Gastrocnemius medialis (tissue), 4 donors: ENCODE results near the gene SLC66A2.

Experiments used
- POLR2A ChIP-seq, 2 donors: fragments of 450-650 bp; IDR thresholded peaks; one replicate each; pipeline ENCODE4 v1.6.1; 2017; ENCODE audit warnings: antibody characterized with exemption in 2 of 2, mild to moderate bottlenecking in 2 of 2, moderate library complexity in 2 of 2
- TF ChIP-seq, protein P1 (sequence below), 5 experiments: fragments of 450-650 bp in 3 of 5; fragments of 200-600 bp in 2 of 5; sonication (generic) in 2 of 5; IDR thresholded peaks in 4 of 5; conservative IDR thresholded peaks in 1 of 5; 1 replicate in 4 of 5; 2 replicates in 1 of 5; pipeline ENCODE4 v1.5.1; 2016 to 2019; ENCODE audit warnings: antibody characterized with exemption in 5 of 5, mild to moderate bottlenecking in 3 of 5, moderate library complexity in 3 of 5

DNA sequence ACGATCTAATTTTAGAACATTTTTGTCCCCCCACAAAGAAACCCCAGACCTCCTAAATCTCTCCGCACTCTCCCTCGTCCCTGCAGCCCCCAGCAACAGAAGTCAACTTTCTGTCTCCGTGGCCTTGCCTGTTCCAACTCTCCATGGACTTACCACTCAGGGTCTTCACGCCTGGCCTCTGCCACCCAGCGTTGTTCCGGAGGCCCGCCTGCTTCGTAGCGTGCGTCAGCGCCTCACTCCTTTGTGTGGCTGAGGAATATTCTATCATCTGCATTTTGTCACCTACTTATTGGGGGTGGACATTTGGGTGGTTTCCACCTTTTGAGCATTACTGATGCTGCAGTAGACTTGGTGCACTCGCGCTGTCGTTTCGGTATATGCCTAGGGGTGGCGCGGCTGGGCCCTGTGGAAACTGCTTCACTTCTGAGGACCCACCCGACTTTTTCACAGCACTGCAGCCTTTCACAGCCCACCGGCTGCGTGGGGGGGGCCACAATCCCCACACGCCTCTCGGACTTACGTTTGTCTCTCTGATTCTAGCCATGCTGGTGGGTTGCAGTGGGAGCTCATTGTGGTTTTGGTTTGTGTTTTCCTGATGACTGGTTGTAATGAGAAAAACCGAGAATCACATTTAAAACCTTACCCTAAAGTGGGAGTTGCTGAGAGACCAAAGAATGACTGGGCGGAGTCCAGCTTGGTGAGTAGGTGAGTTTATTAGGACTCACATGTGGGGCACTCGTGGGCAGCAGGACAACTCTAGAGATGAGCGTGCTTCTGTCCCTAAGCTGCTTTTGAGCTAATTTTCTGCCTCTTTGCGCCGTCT is 11.6 kb upstream of the SLC66A2 start:
- TF ChIP-seq, protein P1, sequence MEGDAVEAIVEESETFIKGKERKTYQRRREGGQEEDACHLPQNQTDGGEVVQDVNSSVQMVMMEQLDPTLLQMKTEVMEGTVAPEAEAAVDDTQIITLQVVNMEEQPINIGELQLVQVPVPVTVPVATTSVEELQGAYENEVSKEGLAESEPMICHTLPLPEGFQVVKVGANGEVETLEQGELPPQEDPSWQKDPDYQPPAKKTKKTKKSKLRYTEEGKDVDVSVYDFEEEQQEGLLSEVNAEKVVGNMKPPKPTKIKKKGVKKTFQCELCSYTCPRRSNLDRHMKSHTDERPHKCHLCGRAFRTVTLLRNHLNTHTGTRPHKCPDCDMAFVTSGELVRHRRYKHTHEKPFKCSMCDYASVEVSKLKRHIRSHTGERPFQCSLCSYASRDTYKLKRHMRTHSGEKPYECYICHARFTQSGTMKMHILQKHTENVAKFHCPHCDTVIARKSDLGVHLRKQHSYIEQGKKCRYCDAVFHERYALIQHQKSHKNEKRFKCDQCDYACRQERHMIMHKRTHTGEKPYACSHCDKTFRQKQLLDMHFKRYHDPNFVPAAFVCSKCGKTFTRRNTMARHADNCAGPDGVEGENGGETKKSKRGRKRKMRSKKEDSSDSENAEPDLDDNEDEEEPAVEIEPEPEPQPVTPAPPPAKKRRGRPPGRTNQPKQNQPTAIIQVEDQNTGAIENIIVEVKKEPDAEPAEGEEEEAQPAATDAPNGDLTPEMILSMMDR (IDR thresholded peaks at IDR 0.05 in 4 of 5, conservative IDR thresholded peaks at IDR 0.05 in 1 of 5), result no peak
- no peak for TF ChIP-seq POLR2A (IDR thresholded peaks at IDR 0.05)
